Ovary (tissue), 3 donors: Measurements from ENCODE around the gene DEPDC5.

Experiments used
- CTCF ChIP-seq, 3 donors: fragments of 450-650 bp in 2 of 3; fragments of 200-600 bp in 1 of 3; IDR thresholded peaks; one replicate each; pipeline versions ENCODE4 v1.5.1 to v1.8.0; 2016 to 2022; ENCODE audit warnings: antibody characterized with exemption in 3 of 3, mild to moderate bottlenecking in 1 of 3
- EP300 ChIP-seq: sonication (generic); formaldehyde crosslinking; IDR thresholded peaks from one replicate; pipeline ENCODE4 v1.6.1; 2017; ENCODE audit warnings: antibody characterized with exemption
- donor health status: DM: no; HTN: no; CAD: no.

- TF ChIP-seq CTCF (IDR thresholded peaks at IDR 0.05) = no peak
- TF ChIP-seq EP300 = no peak
Measured at GRCh38 chr22:31800065-31800464, 46.2 kb downstream of the DEPDC5 start.
